NCI-H1436 treated with DMSO at 0.1 percent for 48 hours (cell line): ENCODE data around the gene SPATA2L.

Source experiments
- DNase-seq: peaks from one replicate; lab custom pipeline; 2025; lab: John Stamatoyannopoulos, UW

The SPATA2L gene

DNA sequence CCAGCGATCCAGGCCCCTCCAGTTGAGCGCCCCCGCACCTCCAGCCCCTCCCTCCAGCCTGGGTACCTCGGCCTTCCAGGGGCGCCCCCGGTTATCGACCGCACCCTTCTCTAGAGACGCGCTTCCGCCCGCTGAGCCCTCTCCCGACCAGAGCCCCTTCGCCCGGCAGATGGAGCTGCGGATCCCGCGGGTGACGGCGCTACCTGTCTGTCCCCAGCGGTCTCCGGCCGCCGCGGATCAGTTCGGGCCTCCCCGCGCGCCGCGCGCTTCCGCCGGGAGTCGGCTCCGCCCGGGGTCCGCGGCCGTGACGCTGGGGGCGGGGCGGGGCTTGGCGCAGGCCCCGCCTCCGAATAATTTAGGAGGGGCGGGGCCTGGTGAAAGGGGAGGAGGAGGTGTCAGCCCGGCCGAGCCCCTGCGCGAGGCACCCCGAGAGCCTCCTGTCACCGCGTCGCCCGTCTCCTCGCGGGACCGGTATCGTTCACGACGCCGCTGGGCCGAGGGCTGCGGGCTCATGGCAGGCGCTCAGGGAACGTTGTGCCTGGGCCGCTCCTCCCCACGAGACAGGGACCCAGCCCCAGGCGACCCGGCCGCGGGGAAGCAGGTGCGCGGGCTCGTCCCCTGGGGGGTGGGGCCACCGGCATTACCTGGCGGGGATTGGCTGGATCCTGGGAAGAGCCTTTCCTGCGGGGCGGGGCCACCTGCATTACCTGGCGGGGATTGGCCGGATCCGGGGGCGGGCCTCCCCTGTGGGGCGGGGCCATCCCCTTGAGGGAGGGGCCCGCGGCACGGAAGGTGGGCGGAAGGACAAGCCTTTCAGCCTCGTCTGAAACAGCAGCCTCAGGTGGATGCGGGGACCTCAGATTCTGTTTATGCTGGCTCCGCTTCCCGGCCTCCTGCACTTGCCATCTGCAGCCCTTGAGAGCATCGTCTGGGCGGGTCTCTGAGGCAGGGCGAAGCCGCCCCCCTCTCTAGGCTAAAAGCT lies at the start of gene SPATA2L:
Gene SPATA2L, minus strand, starts transcription at position 281 of the 982 bp plus-strand sequence. CDS start 473 bp downstream, outside the sequence.
- DNase-seq: peak; percentile 72

DNA sequence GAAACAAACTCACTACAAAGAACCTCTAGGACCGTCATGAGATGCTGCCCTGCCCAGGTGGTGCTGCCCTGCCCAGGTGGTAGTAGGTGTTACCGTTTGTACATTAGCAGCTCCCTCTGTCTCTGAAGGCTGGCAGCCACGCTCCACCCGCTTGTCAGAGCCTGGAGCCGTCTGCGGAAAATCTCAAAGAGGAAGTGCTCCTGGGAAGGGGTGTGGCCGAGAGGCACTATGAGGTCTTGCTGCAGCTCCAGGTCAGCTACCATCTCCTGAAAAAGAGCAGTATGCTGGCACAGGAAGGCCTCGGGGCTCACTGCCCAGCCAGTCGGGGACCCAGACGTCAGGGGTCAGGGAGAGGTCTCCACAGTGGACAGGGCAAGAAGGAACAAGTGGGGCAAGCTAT lies 48.1 kb upstream of the SPATA2L start:
- no peak for DNase-seq

- no peak for DNase-seq
These were observed 47.4 kb upstream of the SPATA2L start for GRCh38 chr16:89748921-89749320.

- DNase-seq: no peak
These were observed 46.6 kb upstream of the SPATA2L start for GRCh38 chr16:89748076-89748475.

DNA sequence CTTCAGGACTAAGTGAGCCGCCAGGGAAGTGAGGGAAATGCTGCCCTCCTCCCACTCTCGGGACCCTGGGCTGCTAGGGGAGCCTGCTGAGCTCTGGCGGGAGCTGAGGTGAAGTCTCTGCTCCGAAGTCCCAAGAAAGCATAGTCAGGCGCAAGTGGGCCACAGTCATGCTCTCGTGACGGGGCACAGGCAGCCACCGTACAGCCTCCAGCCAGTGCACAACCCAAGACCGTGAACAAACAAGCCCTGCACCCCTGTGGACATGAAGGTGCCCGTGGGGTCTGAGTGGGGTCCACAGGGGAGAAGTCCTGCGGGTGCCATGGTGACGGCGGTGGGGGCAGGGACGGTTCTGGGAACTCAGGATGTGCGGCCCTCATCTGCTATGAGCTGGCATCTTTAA lies 44.5 kb upstream of the SPATA2L start:
- DNase-seq: no peak

- DNase-seq: no peak
These were observed 43.3 kb upstream of the SPATA2L start for GRCh38 chr16:89744813-89745212.

- DNase-seq: no peak
These were observed 41.4 kb upstream of the SPATA2L start for GRCh38 chr16:89742948-89743347.

DNA sequence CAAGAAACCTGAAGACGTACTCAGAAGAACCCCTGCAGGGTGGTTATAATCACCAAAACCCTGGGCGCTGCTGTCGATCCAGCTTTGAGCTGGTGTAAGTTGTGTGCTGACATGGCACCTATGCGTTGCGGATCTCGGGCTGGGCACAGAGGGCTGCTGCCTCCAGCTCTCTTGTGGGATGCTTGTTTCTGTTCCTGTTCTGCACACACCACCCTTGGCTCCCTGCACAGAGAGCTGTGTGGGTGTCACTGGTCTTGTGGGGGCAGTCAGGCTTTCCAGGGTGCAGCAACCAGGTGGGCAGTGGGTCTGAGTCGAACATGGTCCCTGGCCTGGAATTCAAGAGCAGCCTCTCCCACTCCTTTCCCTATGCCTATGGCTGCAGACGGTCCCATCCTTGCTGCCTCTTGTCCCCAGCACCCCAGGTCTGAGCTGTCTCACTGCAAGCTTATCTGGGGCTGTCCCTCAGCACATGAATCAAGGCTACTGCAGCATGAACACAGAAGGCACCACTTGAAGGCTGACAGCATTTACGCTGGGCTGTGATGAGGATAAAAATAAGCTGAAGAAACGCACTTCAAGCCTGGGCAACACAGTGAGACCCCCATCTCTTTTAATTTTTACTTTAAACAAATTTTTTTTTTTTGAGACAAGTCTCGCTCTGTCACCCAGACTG lies 40.0 kb upstream of the SPATA2L start:
- no peak for DNase-seq

DNA sequence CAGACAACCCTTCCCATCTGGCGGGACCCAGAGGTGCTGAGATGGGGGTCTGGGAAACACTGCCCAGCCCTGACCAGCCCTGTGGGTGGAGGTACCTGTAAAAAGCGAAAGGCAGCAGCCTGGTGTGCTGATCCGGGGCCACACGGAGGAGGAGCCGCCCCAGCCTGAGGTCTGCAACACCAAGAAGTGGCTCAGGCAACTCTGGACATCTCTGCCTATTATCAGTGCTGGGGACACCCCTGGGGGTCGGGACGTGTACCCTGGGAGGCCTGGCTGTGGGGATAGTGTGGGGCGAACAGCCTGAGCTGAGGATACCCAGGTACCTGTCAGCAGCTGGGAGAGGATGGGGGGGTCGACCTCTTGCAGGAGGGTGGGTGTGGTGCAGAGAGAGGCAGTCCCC lies 37.9 kb upstream of the SPATA2L start:
- no peak for DNase-seq

DNA sequence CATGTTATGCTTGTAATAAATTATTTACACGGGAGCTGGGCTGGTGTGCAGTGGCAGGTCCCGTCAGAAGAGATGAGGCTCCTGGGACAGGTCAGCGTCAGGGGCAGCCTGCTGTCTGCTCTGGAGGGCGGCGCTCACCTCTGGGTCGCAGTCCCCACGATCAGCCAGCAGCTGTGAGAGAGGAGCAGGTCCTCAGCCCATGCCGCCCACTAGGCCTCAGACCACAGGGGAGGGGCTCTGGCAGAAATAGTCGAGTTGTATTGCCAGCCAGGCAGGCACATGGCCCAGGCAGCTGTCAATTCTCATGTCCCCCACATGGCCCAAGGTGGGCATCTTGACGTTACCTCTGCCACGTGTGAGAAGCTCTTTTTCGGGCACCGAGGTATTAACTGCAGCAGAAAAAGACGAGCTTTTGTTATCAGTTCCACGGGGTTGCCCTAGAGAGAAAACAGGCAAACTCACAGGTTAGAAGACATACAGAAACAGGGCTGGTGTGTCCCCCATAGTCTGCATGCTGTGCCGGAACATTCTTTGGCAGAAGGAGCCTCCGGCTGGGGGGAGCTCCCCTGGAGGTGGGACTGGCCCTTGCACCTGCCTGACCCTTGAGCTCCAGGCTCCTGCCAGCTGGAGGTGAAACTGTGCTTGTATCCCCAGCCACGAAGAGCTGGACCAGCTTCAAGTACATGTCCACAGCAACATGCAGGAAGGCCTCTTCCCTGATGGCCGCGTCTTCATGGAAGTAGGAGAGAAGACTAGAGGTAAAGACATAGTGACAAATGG lies 37.2 kb upstream of the SPATA2L start:
- DNase-seq: no peak

DNA sequence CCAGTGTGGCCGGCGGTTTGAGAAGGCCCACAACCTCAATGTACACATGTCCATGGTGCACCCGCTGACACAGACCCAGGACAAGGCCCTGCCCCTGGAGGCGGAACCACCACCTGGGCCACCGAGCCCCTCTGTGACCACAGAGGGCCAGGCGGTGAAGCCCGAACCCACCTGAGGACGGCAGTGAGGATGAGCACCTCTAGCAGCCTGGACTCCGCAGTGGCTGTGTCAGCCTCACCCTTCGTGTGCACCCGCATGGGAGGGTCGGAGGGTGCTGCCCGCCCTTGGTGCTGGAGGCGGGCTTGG lies 36.5 kb upstream of the SPATA2L start:
- no peak for DNase-seq

GRCh38 chr16:89737341-89738071 lies 36.0 kb upstream of the SPATA2L start:
- no peak for DNase-seq

GRCh38 chr16:89736554-89736953 lies 35.0 kb upstream of the SPATA2L start:
- DNase-seq: no peak

DNA sequence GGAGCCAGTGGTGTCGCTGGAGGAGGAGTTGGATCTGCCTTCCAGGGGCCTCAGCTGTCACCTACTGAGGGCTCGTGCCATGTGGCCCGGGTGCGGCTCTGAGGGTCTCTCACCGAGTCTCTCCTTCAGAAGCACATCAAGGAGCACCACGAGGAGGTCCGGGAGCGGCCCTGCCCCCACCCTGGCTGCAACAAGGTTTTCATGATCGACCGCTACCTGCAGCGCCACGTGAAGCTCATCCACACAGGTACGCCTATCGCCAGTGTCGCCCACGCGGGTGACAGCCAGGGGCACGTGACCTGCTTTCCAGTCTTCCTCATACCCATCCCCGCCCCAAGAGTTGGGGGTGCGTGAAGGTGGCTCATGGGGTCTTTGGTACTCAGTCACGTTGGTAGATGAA lies 32.3 kb upstream of the SPATA2L start:
- DNase-seq: no peak

DNA sequence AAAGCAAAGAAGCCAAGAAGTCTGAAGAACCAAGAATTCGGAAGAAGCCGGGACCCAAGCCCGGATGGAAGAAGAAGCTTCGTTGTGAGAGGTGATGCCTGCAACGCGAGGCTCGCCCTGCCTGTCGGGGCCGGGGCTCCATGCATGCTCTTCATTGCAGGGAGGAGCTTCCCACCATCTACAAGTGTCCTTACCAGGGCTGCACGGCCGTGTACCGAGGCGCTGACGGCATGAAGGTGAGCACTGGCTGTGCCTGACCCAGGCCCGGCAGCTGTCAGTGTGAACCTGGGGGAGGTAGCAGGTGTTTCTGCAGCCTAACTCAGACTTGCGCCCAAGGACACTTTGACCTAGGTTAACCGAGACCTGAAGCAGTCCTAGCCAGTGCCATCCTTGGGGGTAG lies 31.8 kb upstream of the SPATA2L start:
- no peak for DNase-seq

DNA sequence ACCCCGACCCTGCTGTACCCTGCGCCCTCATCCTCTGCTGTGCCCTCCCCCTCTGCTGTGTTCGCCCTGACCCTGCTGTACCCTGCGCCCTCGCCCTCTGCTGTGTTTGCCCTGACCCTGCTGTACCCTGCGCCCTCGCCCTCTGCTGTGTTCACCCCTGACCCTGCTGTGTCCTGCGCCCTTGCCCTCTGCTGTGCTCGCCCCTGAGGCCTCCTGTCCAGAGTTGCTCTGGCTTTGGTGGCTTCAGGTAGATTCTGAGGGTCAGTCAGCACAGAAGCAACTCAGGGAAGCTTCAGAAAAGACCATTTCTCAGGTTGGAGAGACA lies 31.4 kb upstream of the SPATA2L start:
- no peak for DNase-seq

- no peak for DNase-seq
These were observed 30.8 kb upstream of the SPATA2L start for GRCh38 chr16:89732142-89732917.

- DNase-seq: no peak
These were observed 29.2 kb upstream of the SPATA2L start for GRCh38 chr16:89730610-89731234.

DNA sequence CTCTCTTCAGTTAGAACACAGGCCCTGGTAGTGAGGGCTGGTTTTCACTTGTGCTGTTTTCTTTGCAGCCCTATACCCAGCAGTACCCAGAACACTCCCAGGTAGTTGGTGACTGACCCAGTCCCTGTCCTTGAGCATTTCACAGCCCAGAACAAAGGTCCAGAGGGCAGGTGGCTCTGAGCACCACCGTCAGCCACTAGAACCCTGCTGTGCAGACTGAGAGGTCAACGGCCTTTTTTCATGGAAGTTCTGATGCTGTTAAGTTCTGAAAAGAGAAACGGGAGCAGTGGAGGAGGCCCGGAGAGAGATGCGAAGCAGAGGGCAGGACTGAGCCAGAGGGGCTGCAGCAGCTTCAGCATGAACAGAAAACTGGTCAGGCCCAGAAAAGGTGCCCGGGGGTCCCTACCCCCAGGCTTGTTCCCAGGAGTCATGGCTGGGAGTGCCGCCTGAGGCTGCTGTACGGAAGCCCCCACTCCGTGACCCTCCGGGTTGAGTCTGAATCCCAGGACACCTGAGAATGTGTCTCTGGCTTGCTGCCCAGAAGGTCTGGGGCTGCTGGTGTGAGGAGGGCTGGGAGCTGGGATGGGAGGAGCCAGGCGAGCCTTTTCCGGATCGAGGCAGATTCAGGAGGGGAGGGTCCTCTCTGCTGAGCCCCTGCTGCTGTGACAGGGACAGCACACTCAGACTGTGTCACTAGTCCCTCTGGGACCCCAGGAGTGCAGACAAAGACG lies 28.5 kb upstream of the SPATA2L start:
- no peak for DNase-seq

DNA sequence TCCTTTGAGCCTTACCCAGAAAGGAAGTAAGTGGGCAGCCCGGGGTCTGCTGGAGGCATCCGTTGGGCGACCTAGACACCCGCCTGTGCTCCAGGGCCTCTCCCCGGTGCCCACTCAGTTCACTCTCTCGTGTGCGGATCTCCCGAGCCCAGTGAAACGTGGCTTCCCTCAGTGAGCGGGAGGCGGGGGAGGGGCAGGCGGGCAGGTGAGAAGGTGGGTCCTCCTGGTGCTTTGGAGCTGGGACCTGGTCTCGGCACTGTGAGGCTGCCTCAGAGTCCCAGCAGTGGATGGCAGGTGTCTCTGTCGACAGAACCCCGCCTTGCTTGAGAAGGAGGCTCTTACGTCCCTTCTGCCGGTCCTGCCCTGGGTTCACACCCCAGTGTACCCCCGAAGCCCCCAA lies 27.8 kb upstream of the SPATA2L start:
- DNase-seq: no peak
